Duodenal mucosa (tissue), 2 donors: ENCODE measurements around the gene FAM216A.
A peak's percentile ranks its signal among the peaks of the same experiment; 100 is the strongest.
"Not testable (repeated sequence)": the region's sequence is repeated elsewhere in the genome, so short reads cannot be mapped to it uniquely, and the experiment has no call there.

Source experiments
- H3K27ac ChIP-seq: one replicate; pipeline ENCODE4 v1.7.0; 2013; ENCODE audit warnings: low read depth, low read length
- H3K27me3 ChIP-seq, 2 donors: one replicate each; pipeline ENCODE4 v1.7.0; 2013; ENCODE audit warnings: low read length in 2 of 2, control low read depth in 1 of 2; ENCODE audit not compliant: insufficient read depth in 2 of 2, control insufficient read depth in 1 of 2
- H3K36me3 ChIP-seq, 2 donors: one replicate each; pipeline ENCODE4 v1.7.0; 2013; ENCODE audit warnings: low read length in 2 of 2, control low read depth in 1 of 2; ENCODE audit not compliant: insufficient read depth in 2 of 2, control insufficient read depth in 1 of 2
- H3K4me1 ChIP-seq, 2 donors: one replicate each; pipeline ENCODE4 v1.7.0; 2013; ENCODE audit warnings: low read length in 2 of 2, control low read depth in 1 of 2; ENCODE audit not compliant: insufficient read depth in 2 of 2, control insufficient read depth in 1 of 2
- H3K4me3 ChIP-seq, 2 donors: one replicate each; pipeline ENCODE4 v1.7.0; 2013; ENCODE audit warnings: low read length in 2 of 2, low read depth in 1 of 2
- H3K9ac ChIP-seq, 2 donors: one replicate each; pipeline ENCODE4 v1.7.0; 2013; ENCODE audit warnings: low read length in 2 of 2, low read depth in 1 of 2
- H3K9me3 ChIP-seq, 2 donors: one replicate each; pipeline ENCODE4 v1.7.0; 2013; ENCODE audit warnings: low read length in 2 of 2, control low read depth in 1 of 2; ENCODE audit not compliant: control insufficient read depth in 1 of 2

FAM216A gene

GRCh38 chr12:110498984-110499706 is 30.5 kb downstream of the FAM216A start:
- peaks cover 11% of the 10 kb centered on the region in 2 donors for H3K4me1 ChIP-seq
- no peak overlapping the region for H3K27ac ChIP-seq
- H3K27me3 ChIP-seq = no peaks in the 10 kb centered on the region
- H3K4me3 ChIP-seq = no peak overlapping the region
- H3K36me3 ChIP-seq = peaks cover 5 to 18% of the 10 kb centered on the region in 2 donors
- no peak overlapping the region for H3K9ac ChIP-seq
- H3K9me3 ChIP-seq = no peaks in the 10 kb centered on the region

- H3K9me3 ChIP-seq = no peaks in the 10 kb centered on the region
- no peaks in the 10 kb centered on the region for H3K27me3 ChIP-seq
Observed at GRCh38 chr12:110501399-110501751, 32.7 kb downstream of the FAM216A start.

GRCh38 chr12:110501752-110502738 is 33.4 kb downstream of the FAM216A start, which contains the start of the genes RAD9B and VPS29:
Gene RAD9B (plus strand): TSS chr12:110502331. CDS start chr12:110502338, 7 bp downstream.
Gene VPS29 (minus strand): TSS chr12:110502111. CDS start chr12:110502051, 60 bp downstream.
- Histone ChIP-seq H3K9me3 (no peaks in the 10 kb centered on the region), H3K27ac (peak within 1 kb of the TSS; percentile 88), H3K27me3 (no peaks in the 10 kb centered on the region), H3K4me3 (peak within 1 kb of the TSS; percentile 91 to 98), H3K4me1 (peaks cover 11% of the 10 kb centered on the region in 2 donors), H3K9ac (peak within 1 kb of the TSS; percentile 86 to 97), H3K36me3 (no peaks in the 10 kb centered on the region)

More at GRCh38 chr12:110501399-110501751, 32.7 kb downstream of the FAM216A start:
- no peaks in the 10 kb centered on the region for H3K36me3 ChIP-seq
- H3K27ac ChIP-seq = peak overlapping the region; percentile 88
- H3K9ac ChIP-seq = peak overlapping the region; percentile 86 to 97
- H3K4me3 ChIP-seq = peak overlapping the region; percentile 91 to 98
- H3K4me1 ChIP-seq = peaks cover 11% of the 10 kb centered on the region in 2 donors

- Histone ChIP-seq H3K9me3 (no peaks in the 10 kb centered on the region), H3K27ac (no peak overlapping the region), H3K4me3 (no peak overlapping the region), H3K27me3 (no peaks in the 10 kb centered on the region), H3K4me1 (peaks cover 11% of the 10 kb centered on the region in 2 donors), H3K9ac (no peak overlapping the region), H3K36me3 (no peaks in the 10 kb centered on the region)
Observed at GRCh38 chr12:110503432-110503831, 34.8 kb downstream of the FAM216A start.

- Histone ChIP-seq H3K27me3 (no peaks in the 10 kb centered on the region), H3K36me3 (no peaks in the 10 kb centered on the region), H3K9me3 (no peaks in the 10 kb centered on the region), H3K9ac (no peak overlapping the region), H3K27ac (no peak overlapping the region), H3K4me3 (no peak overlapping the region), H3K4me1 (peaks cover 7 to 8% of the 10 kb centered on the region in 2 donors)
Observed at GRCh38 chr12:110505332-110505731, 36.7 kb downstream of the FAM216A start.

- H3K36me3 ChIP-seq = no peaks in the 10 kb centered on the region
- H3K9ac ChIP-seq = no peak overlapping the region
- H3K27ac ChIP-seq = no peak overlapping the region
- H3K4me3 ChIP-seq = no peak overlapping the region
- H3K9me3 ChIP-seq = no peaks in the 10 kb centered on the region
- H3K4me1 ChIP-seq = no peaks in the 10 kb centered on the region
- no peaks in the 10 kb centered on the region for H3K27me3 ChIP-seq
Observed at GRCh38 chr12:110508071-110508586, 39.5 kb downstream of the FAM216A start.

GRCh38 chr12:110513842-110514241 is 45.2 kb downstream of the FAM216A start:
- H3K27ac ChIP-seq = no peak overlapping the region
- no peaks in the 10 kb centered on the region for H3K9me3 ChIP-seq
- no peaks in the 10 kb centered on the region for H3K4me1 ChIP-seq
- H3K36me3 ChIP-seq = no peaks in the 10 kb centered on the region
- H3K4me3 ChIP-seq = no peak overlapping the region
- no peak overlapping the region for H3K9ac ChIP-seq
- no peaks in the 10 kb centered on the region for H3K27me3 ChIP-seq

- H3K4me1 ChIP-seq = no peaks in the 10 kb centered on the region
- no peak overlapping the region for H3K27ac ChIP-seq
- H3K9ac ChIP-seq = no peak overlapping the region
- H3K4me3 ChIP-seq = no peak overlapping the region
- no peaks in the 10 kb centered on the region for H3K9me3 ChIP-seq
- H3K36me3 ChIP-seq = no peaks in the 10 kb centered on the region
- no peaks in the 10 kb centered on the region for H3K27me3 ChIP-seq
Observed at GRCh38 chr12:110514363-110514762, 45.7 kb downstream of the FAM216A start.

- H3K27ac ChIP-seq = no peak overlapping the region
- no peak overlapping the region for H3K9ac ChIP-seq
- H3K27me3 ChIP-seq = no peaks in the 10 kb centered on the region
- no peaks in the 10 kb centered on the region for H3K9me3 ChIP-seq
- H3K4me3 ChIP-seq = no peak overlapping the region
- H3K36me3 ChIP-seq = no peaks in the 10 kb centered on the region
- H3K4me1 ChIP-seq = no peaks in the 10 kb centered on the region
Observed at GRCh38 chr12:110516995-110517394, 48.4 kb downstream of the FAM216A start.

- not testable (repeated sequence) for H3K36me3 ChIP-seq, H3K27me3 ChIP-seq, H3K27ac ChIP-seq, H3K9ac ChIP-seq, H3K9me3 ChIP-seq, H3K4me3 ChIP-seq, H3K4me1 ChIP-seq
Observed at GRCh38 chr12:110518014-110518413, 49.4 kb downstream of the FAM216A start.
